Lower lobe of right lung (tissue), 2 donors: ENCODE measurements around the gene SLC5A10. TPM values are rescaled to one million over a fixed set of nuclear protein-coding genes. Genes with fewer than 3 reads are reported as not detected.

ENCODE experiments used
- ATAC-seq, 2 donors: fragments of 200-7000 bp; cut with Tn5 transposase; one replicate each; pipeline ENCODE4 v1.9.1; 2020 to 2022; ENCODE audit warnings: mild to moderate bottlenecking in 2 of 2, moderate library complexity in 2 of 2
- DNase-seq: peaks from one replicate; pipeline ENCODE4 v3.0.0-alpha.2; 2020
- H3K27ac ChIP-seq: fragments of 200-600 bp; one replicate; pipeline ENCODE4 v1.8.0; 2022
- H3K27me3 ChIP-seq: fragments of 200-600 bp; one replicate; pipeline ENCODE4 v1.8.0; 2022; ENCODE audit warnings: low read depth
- H3K36me3 ChIP-seq: fragments of 200-600 bp; one replicate; pipeline ENCODE4 v1.8.0; 2022; ENCODE audit warnings: mild to moderate bottlenecking
- H3K4me1 ChIP-seq: fragments of 200-600 bp; one replicate; pipeline ENCODE4 v1.8.0; 2022
- H3K4me3 ChIP-seq: fragments of 200-600 bp; one replicate; pipeline ENCODE4 v1.8.0; 2022; ENCODE audit warnings: mild to moderate bottlenecking
- H3K9me3 ChIP-seq: fragments of 200-600 bp; one replicate; pipeline ENCODE4 v1.8.0; 2022
- CTCF ChIP-seq: fragments of 200-600 bp; IDR thresholded peaks from one replicate; pipeline ENCODE4 v1.8.0; 2022; ENCODE audit warnings: antibody characterized with exemption, mild to moderate bottlenecking
- intact Hi-C: fragments of 100-400 bp; cut with DNase I; formaldehyde crosslinking; loops from one replicate; pipeline ENCODE4 v1.11.0; 2022
- long read RNA-seq: library from polyadenylated mRNA; unstranded; transcript quantifications from one replicate; pipeline ENCODE4 v2.0.0, GENCODE V29; 2021
- total RNA-seq: library from RNA; stranded (reverse); fragmentation: NEBNext Ultra II Directional; extraction: Animal tissue kit (Norgen Biotek cat#: 25700); gene quantifications from one replicate; pipeline ENCODE4 v1.2.1, GENCODE V29; 2021
- donor health status: DM: no; HTN: yes; CAD: no; lungs with severe emphysema.

Gene SLC5A10
- total RNA-seq: not detected
- long read RNA-seq, partial matches to known transcripts: 0 of 15 reads
- long read RNA-seq, other reads (novel, unspliced or antisense): 15 of 15 reads

- no peaks in the 10 kb centered on the region for H3K27me3 ChIP-seq
- H3K4me1 ChIP-seq: no peaks in the 10 kb centered on the region
- intact Hi-C loops: no loop called here
- no peak for TF ChIP-seq CTCF
- DNase-seq (no peak), ATAC-seq (no peak)
- no peak within 1 kb of the TSS for H3K4me3 ChIP-seq
- no peaks in the 10 kb centered on the region for H3K9me3 ChIP-seq
- no peaks in the 10 kb centered on the region for H3K36me3 ChIP-seq
- H3K27ac ChIP-seq: no peak within 1 kb of the TSS
These were observed at the start of gene SLC5A10 for GRCh38 chr17:18951941-18952842. Gene SLC5A10, plus strand, starts transcription at chr17:18952165. Its CDS starts 41 bp downstream, at chr17:18952206.

- ATAC-seq (no peak), DNase-seq (no peak)
- H3K27ac ChIP-seq: no peak overlapping the region
- intact Hi-C loops: no loop called here
- TF ChIP-seq CTCF: no peak
- no peak overlapping the region for H3K4me3 ChIP-seq
- H3K36me3 ChIP-seq: peaks cover 33% of the 10 kb centered on the region
- H3K4me1 ChIP-seq: peaks cover 4% of the 10 kb centered on the region
- no peaks in the 10 kb centered on the region for H3K9me3 ChIP-seq
- H3K27me3 ChIP-seq: no peaks in the 10 kb centered on the region
These were observed 47.5 kb upstream of the SLC5A10 start for GRCh38 chr17:18904482-18904881.

GRCh38 chr17:18905226-18905625, 46.7 kb upstream of the SLC5A10 start:
- peaks cover 4% of the 10 kb centered on the region for H3K4me1 ChIP-seq
- intact Hi-C loops: no loop called here
- peaks cover 34% of the 10 kb centered on the region for H3K36me3 ChIP-seq
- H3K9me3 ChIP-seq: no peaks in the 10 kb centered on the region
- no peak overlapping the region for H3K27ac ChIP-seq
- ATAC-seq (no peak), DNase-seq (no peak)
- H3K27me3 ChIP-seq: no peaks in the 10 kb centered on the region
- TF ChIP-seq CTCF: no peak
- no peak overlapping the region for H3K4me3 ChIP-seq

- Histone ChIP-seq H3K27me3 (no peaks in the 10 kb centered on the region), H3K36me3 (peaks cover 44% of the 10 kb centered on the region), H3K27ac (no peak overlapping the region), H3K4me1 (no peaks in the 10 kb centered on the region), H3K4me3 (no peak overlapping the region), H3K9me3 (no peaks in the 10 kb centered on the region)
- intact Hi-C loops: no loop called here
- ATAC-seq (no peak), DNase-seq (no peak)
- no peak for TF ChIP-seq CTCF
These were observed 41.6 kb upstream of the SLC5A10 start for GRCh38 chr17:18910326-18910725.

GRCh38 chr17:18910881-18911280, 41.1 kb upstream of the SLC5A10 start:
- H3K4me3 ChIP-seq: no peak overlapping the region
- DNase-seq (no peak), ATAC-seq (no peak)
- intact Hi-C loops: no loop called here
- H3K27ac ChIP-seq: no peak overlapping the region
- TF ChIP-seq CTCF: no peak
- peaks cover 45% of the 10 kb centered on the region for H3K36me3 ChIP-seq
- no peaks in the 10 kb centered on the region for H3K9me3 ChIP-seq
- H3K4me1 ChIP-seq: no peaks in the 10 kb centered on the region
- H3K27me3 ChIP-seq: no peaks in the 10 kb centered on the region
